Activated naive CD4-positive, alpha-beta T cell treated with anti-CD3 and anti-CD28 coated beads for 36 hours (primary cell): Measurements from ENCODE around the gene CXCR1. TPM values are rescaled to one million over a fixed set of nuclear protein-coding genes. Genes with fewer than 3 reads are reported as not detected.
A peak's percentile ranks its signal among the peaks of the same experiment; 100 is the strongest.
"Not testable (repeated sequence)": the region's sequence is repeated elsewhere in the genome, so short reads cannot be mapped to it uniquely, and the experiment has no call there.

Experiments used
- CTCF ChIA-PET: fragments of 350-600 bp; sonication (Branson Sonifier 250); formaldehyde crosslinking; loops from one replicate; lab custom pipeline; 2021; ENCODE audit warnings: antibody characterized with exemption; lab: Charles Lee
- DNase-seq: peaks from one replicate; pipeline ENCODE4 v3.0.0-alpha.2; 2020
- H3K27ac Mint-ChIP-seq: one replicate; pipeline ENCODE4 v1.8.0; 2021; ENCODE audit warnings: mild to moderate bottlenecking, mixed read lengths
- H3K27me3 Mint-ChIP-seq: one replicate; pipeline ENCODE4 v1.8.0; 2021; ENCODE audit warnings: low read depth, mixed read lengths
- H3K36me3 Mint-ChIP-seq: one replicate; pipeline ENCODE4 v1.8.0; 2021; ENCODE audit warnings: low read depth, mixed read lengths
- H3K4me1 Mint-ChIP-seq: one replicate; pipeline ENCODE4 v1.8.0; 2021; ENCODE audit warnings: low read depth, mixed read lengths
- H3K4me3 Mint-ChIP-seq: one replicate; pipeline ENCODE4 v1.8.0; 2021; ENCODE audit warnings: mild to moderate bottlenecking, moderate library complexity, mixed read lengths
- H3K9me3 Mint-ChIP-seq: one replicate; pipeline ENCODE4 v1.8.0; 2021; ENCODE audit warnings: mixed read lengths
- intact Hi-C: fragments of 100-400 bp; cut with micrococcal nuclease; formaldehyde crosslinking; loops from one replicate; pipeline ENCODE4 v1.15.1; 2023
- total RNA-seq, 2 experiments: library from RNA; stranded (reverse); gene quantifications; one replicate each; pipeline ENCODE4 v1.2.3, GENCODE V29; 2021

The CXCR1 gene
- total RNA-seq, 2 experiments from 2014 or later, result not detected

- peaks cover 7% of the 10 kb centered on the region for H3K4me1 Mint-ChIP-seq
- intact Hi-C loops, result loop anchor here (1.0 to 2.0 kb wide), 6 partner anchors 31 to 210 kb away; partner anchors contain the start of genes AAMP, ARPC2, CATIP and PNKD
- no peak overlapping the region for H3K27ac Mint-ChIP-seq
- H3K27me3 Mint-ChIP-seq, result no peaks in the 10 kb centered on the region
- no peaks in the 10 kb centered on the region for H3K36me3 Mint-ChIP-seq
- no peak overlapping the region for H3K4me3 Mint-ChIP-seq
- DNase-seq, result peak; percentile 87
- CTCF ChIA-PET, result interaction anchor here (1.2 to 2.1 kb wide), 7 partner anchors 22 to 101 kb away, joined by 3 to 20 read pairs (median 5); no protein-coding TSS in a partner anchor
- H3K9me3 Mint-ChIP-seq, result no peaks in the 10 kb centered on the region
Measured at GRCh38 chr2:218186355-218186766, 19.6 kb upstream of the CXCR1 start.

- Mint-ChIP-seq H3K9me3 (no peaks in the 10 kb centered on the region), H3K27ac (no peak overlapping the region), H3K4me3 (no peak overlapping the region), H3K36me3 (no peaks in the 10 kb centered on the region), H3K4me1 (peaks cover 7% of the 10 kb centered on the region), H3K27me3 (no peaks in the 10 kb centered on the region)
- intact Hi-C loops, result no loop called here
- no peak for DNase-seq
- CTCF ChIA-PET, result interaction anchor here (1.5 to 1.7 kb wide), 3 partner anchors 13 to 73 kb away, joined by 5 to 12 read pairs (median 10); no protein-coding TSS in a partner anchor
Measured at GRCh38 chr2:218184331-218184730, 17.6 kb upstream of the CXCR1 start.

- Mint-ChIP-seq H3K36me3 (no peaks in the 10 kb centered on the region), H3K4me1 (no peaks in the 10 kb centered on the region), H3K9me3 (no peaks in the 10 kb centered on the region), H3K27me3 (no peaks in the 10 kb centered on the region), H3K4me3 (no peak overlapping the region), H3K27ac (no peak overlapping the region)
- intact Hi-C loops, result no loop called here
- DNase-seq, result no peak
- CTCF ChIA-PET, result interaction anchor here (2.0 kb wide), 1 partner anchor 12 kb away, joined by 6 read pairs; no protein-coding TSS in a partner anchor
Measured at GRCh38 chr2:218180467-218181114, 13.8 kb upstream of the CXCR1 start.

GRCh38 chr2:218179782-218180181 is 13.0 kb upstream of the CXCR1 start:
- Mint-ChIP-seq H3K27me3 (no peaks in the 10 kb centered on the region), H3K4me3 (no peak overlapping the region), H3K4me1 (no peaks in the 10 kb centered on the region), H3K9me3 (no peaks in the 10 kb centered on the region), H3K27ac (no peak overlapping the region), H3K36me3 (no peaks in the 10 kb centered on the region)
- CTCF ChIA-PET, result no interaction called here
- no peak for DNase-seq
- intact Hi-C loops, result no loop called here

GRCh38 chr2:218172845-218173244 is 6.1 kb upstream of the CXCR1 start:
- intact Hi-C loops, result no loop called here
- no peak for DNase-seq
- no peak overlapping the region for H3K27ac Mint-ChIP-seq
- CTCF ChIA-PET, result interaction anchor here (0.7 to 1.0 kb wide), 3 partner anchors 99 to 101 kb away, joined by 3 read pairs; no protein-coding TSS in a partner anchor
- H3K4me3 Mint-ChIP-seq, result no peak overlapping the region
- no peaks in the 10 kb centered on the region for H3K27me3 Mint-ChIP-seq
- H3K9me3 Mint-ChIP-seq, result no peaks in the 10 kb centered on the region
- H3K4me1 Mint-ChIP-seq, result peaks cover 12% of the 10 kb centered on the region
- H3K36me3 Mint-ChIP-seq, result no peaks in the 10 kb centered on the region

GRCh38 chr2:218171744-218172143 is 5.0 kb upstream of the CXCR1 start:
- DNase-seq, H3K27me3 Mint-ChIP-seq, H3K27ac Mint-ChIP-seq, H3K36me3 Mint-ChIP-seq, H3K9me3 Mint-ChIP-seq, intact Hi-C loops, H3K4me3 Mint-ChIP-seq: not testable (repeated sequence)
- CTCF ChIA-PET, result interaction anchor here (0.7 to 2.3 kb wide), 2 partner anchors 9 to 13 kb away, joined by 3 to 5 read pairs; no protein-coding TSS in a partner anchor
- peaks cover 22% of the 10 kb centered on the region for H3K4me1 Mint-ChIP-seq

- CTCF ChIA-PET, result interaction anchor here (0.6 to 2.3 kb wide), 3 partner anchors 15 to 87 kb away, joined by 3 to 5 read pairs (median 5); no protein-coding TSS in a partner anchor
- H3K27ac Mint-ChIP-seq, result no peak overlapping the region
- peaks cover 26% of the 10 kb centered on the region for H3K4me1 Mint-ChIP-seq
- intact Hi-C loops, result loop anchor here (1.0 to 5.0 kb wide), 3 partner anchors 87 to 187 kb away; partner anchors contain the start of genes AAMP, CATIP and PNKD
- no peak overlapping the region for H3K4me3 Mint-ChIP-seq
- no peak for DNase-seq
- H3K9me3 Mint-ChIP-seq, result no peaks in the 10 kb centered on the region
- no peaks in the 10 kb centered on the region for H3K27me3 Mint-ChIP-seq
- no peaks in the 10 kb centered on the region for H3K36me3 Mint-ChIP-seq
Measured at GRCh38 chr2:218169757-218170546, 3.2 kb upstream of the CXCR1 start.

DNA sequence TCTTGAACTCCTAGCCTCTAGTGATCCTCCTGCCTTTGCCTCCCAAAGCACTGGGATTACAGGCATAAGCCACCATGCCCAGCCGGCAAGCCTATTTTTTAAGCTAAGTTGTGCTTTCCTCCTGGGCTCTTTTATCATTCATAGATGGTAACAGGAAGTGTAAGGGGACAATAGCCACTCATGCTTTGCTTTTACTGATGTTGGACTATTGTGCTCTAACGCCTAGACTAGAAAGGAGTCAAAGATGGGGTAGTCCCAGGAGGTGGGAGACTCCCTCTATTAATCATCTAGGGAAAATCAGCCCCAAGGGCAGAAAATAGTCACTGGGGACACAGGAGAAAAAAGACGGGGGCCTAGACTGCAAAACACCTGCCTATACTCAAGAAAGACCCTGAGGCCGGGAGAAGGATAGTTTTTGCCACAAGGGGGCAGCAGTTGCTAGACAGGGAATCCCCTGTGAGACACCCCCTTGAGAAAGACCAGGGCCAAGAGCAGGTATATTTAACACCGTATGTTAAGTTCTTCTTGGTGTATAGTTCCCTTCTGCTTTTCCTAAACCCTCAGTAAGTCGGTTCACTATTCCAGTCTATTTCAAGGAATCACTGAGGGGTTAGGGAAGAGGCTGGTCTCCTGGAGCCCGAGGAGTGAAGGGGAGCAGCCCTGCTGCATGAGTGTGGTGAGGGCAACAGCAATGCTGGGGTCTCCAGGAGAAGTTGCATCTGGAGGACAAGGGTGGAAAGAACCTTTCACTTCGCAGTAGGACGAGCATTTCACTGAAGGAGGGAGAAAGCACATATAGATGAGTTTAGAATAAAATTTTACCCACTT is 2.1 kb upstream of the CXCR1 start:
- Mint-ChIP-seq H3K27me3 (no peaks in the 10 kb centered on the region), H3K4me3 (no peak overlapping the region), H3K9me3 (no peaks in the 10 kb centered on the region), H3K36me3 (no peaks in the 10 kb centered on the region), H3K4me1 (peaks cover 26% of the 10 kb centered on the region), H3K27ac (no peak overlapping the region)
- intact Hi-C loops, result loop anchor here (1.0 to 5.0 kb wide), 3 partner anchors 88 to 188 kb away; partner anchors contain the start of genes AAMP, CATIP and PNKD
- CTCF ChIA-PET, result interaction anchor here (0.7 to 2.0 kb wide), 12 partner anchors 9 to 103 kb away, joined by 3 to 12 read pairs (median 4); partner anchors contain the start of gene RUFY4
- DNase-seq, result peak; percentile 79

GRCh38 chr2:218168016-218168415 is 1.3 kb upstream of the CXCR1 start:
- Mint-ChIP-seq H3K36me3 (no peaks in the 10 kb centered on the region), H3K27ac (no peak overlapping the region), H3K4me3 (no peak overlapping the region), H3K27me3 (no peaks in the 10 kb centered on the region), H3K4me1 (peaks cover 26% of the 10 kb centered on the region), H3K9me3 (no peaks in the 10 kb centered on the region)
- no peak for DNase-seq
- intact Hi-C loops, result loop anchor here (5.0 kb wide), 1 partner anchor 189 kb away; the partner anchor contains the start of gene CATIP
- CTCF ChIA-PET, result interaction anchor here (0.7 to 2.0 kb wide), 13 partner anchors 8 to 104 kb away, joined by 3 to 12 read pairs (median 4); partner anchors contain the start of gene RUFY4

DNA sequence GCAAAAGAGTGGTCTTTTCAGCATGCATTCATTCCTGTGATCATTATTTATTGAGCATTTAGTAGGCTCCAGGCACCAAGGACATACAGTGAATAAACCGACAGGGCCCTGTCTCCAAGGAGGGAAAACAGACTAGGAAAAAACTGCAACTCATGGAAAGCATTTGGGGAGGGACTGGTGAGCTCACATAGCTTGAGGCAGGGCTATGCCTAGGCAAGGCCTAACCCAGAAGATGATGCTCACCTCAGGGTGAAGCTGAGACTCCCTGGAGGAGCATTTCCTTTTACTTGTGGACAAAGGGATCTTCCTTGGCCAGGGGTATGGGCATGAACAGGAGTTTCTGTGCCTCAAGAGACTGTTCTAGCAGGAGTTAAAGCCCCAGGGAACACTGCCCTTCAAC is 3.9 kb downstream of the CXCR1 start:
- H3K9me3 Mint-ChIP-seq, result no peaks in the 10 kb centered on the region
- H3K4me1 Mint-ChIP-seq, result peaks cover 14% of the 10 kb centered on the region
- DNase-seq, result no peak
- CTCF ChIA-PET, result interaction anchor here (1.0 kb wide), 1 partner anchor 9 kb away, joined by 3 read pairs; no protein-coding TSS in a partner anchor
- no peaks in the 10 kb centered on the region for H3K27me3 Mint-ChIP-seq
- H3K27ac Mint-ChIP-seq, result no peak overlapping the region
- no peak overlapping the region for H3K4me3 Mint-ChIP-seq
- intact Hi-C loops, result no loop called here
- H3K36me3 Mint-ChIP-seq, result no peaks in the 10 kb centered on the region

DNA sequence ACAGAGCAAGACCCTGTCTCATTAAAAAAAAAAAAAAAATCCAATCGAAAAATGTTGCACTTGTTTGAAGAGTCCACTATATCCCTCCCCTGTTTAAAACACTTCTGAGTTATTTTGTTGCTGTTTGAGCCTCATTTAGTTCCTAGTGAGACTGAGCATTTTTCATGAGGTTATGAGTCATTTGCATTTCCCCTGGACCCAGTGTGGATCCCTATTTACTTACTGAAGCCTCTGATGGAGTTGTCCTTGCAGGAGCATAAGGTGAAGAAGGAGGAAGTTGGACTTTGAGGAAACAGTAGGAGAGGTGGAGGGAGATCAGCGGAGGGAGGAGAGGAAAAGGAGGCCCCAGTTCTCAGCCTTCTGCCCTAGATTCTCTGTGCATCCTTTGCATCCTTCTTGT is 5.1 kb downstream of the CXCR1 start:
- Mint-ChIP-seq H3K4me1 (peaks cover 3% of the 10 kb centered on the region), H3K27me3 (no peaks in the 10 kb centered on the region), H3K27ac (no peak overlapping the region), H3K4me3 (no peak overlapping the region), H3K9me3 (no peaks in the 10 kb centered on the region), H3K36me3 (no peaks in the 10 kb centered on the region)
- DNase-seq, result no peak
- intact Hi-C loops, result no loop called here
- CTCF ChIA-PET, result interaction anchor here (1.0 kb wide), 1 partner anchor 10 kb away, joined by 3 read pairs; no protein-coding TSS in a partner anchor
